Measurements from ENCODE around the gene GRAP2. TPM values are rescaled to one million over a fixed set of nuclear protein-coding genes. Genes with fewer than 3 reads are reported as not detected.

Gene GRAP2
- total and polyA plus RNA-seq, 2 of the 4 experiments (the other 2 are of a cell fraction) = not detected

DNA sequence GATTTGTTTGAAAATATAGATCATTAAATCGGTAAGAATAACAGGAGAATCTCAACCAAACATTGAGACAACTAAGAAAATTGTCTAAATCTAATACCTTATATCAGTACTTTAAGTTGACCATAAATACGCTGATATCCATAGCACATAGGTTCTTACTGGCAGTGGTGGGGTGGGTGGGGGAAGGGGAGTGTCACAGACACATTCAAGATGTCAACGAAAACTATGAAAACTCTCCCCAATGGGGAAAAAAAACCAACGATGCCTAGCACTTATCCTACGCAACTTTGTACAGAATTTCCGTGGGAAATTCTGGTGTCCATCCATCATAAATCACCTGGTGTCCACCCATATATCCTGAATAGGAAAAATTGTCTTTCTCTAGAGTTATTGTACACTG, 6.2 kb downstream of the GRAP2 start:
- Histone ChIP-seq H3K79me1 (ENCODE audit: low read depth in 1 of 2, low read length in 2 of 2) (no peaks in the 10 kb centered on the region), H2BK120ac (ENCODE audit: low read depth, low read length) (no peak overlapping the region), H2AK5ac (ENCODE audit: low read depth, low read length) (no peak overlapping the region), H2AK9ac (replicated peaks; ENCODE audit: low read depth, low read length, poor library complexity) (no peak overlapping the region), H3K9me1 (ENCODE audit: insufficient read depth, low read length) (no peaks in the 10 kb centered on the region), H2BK15ac (ENCODE audit: low read depth, low read length) (no peak overlapping the region), H3K9me3 (ENCODE audit: control insufficient read depth, insufficient read depth, low read length) (no peaks in the 10 kb centered on the region), H2AFZ (replicated peaks; ENCODE audit: low read length, poor library complexity) (no peak overlapping the region), H3K14ac (replicated peaks; ENCODE audit: low read depth, low read length) (no peak overlapping the region), H3K27me3 (ENCODE audit: control insufficient read depth, insufficient read depth, low read length) (peaks cover 33% of the 10 kb centered on the region), H3K36me3 (ENCODE audit: control insufficient read depth, insufficient read depth, low read length) (no peaks in the 10 kb centered on the region), H3K27ac (ENCODE audit: insufficient read depth, low read length) (no peak overlapping the region), H3K9ac (ENCODE audit: low read depth, low read length) (no peak overlapping the region), H3K4me3 (ENCODE audit: insufficient read depth, low read depth, low read length) (no peak overlapping the region), H3K56ac (ENCODE audit: extremely low read depth, insufficient read depth, low read length) (no peak overlapping the region), H3K4me2 (ENCODE audit: low read depth, low read length) (no peak overlapping the region), H3K4me1 (ENCODE audit: control insufficient read depth, insufficient read depth, low read length) (no peaks in the 10 kb centered on the region), H4K5ac (ENCODE audit: low read depth, low read length) (no peak overlapping the region), H3K18ac (ENCODE audit: low read depth, low read length) (no peak overlapping the region), H3K23ac (ENCODE audit: low read depth, low read length) (no peak overlapping the region), H4K91ac (ENCODE audit: insufficient read depth, low read depth, low read length) (no peak overlapping the region), H3K4ac (ENCODE audit: low read depth, low read length) (no peak overlapping the region), H4K20me1 (ENCODE audit: insufficient read depth, low read length) (no peaks in the 10 kb centered on the region), H2BK20ac (ENCODE audit: low read depth, low read length) (no peak overlapping the region), H4K8ac (ENCODE audit: low read depth in 2 of 2, low read length in 2 of 2) (no peak overlapping the region), H2BK5ac (ENCODE audit: low read depth, low read length, poor library complexity, severe bottlenecking) (no peak overlapping the region)
- no peak for ATAC-seq (ENCODE audit: low read depth)
- WGBS, 2 experiments (ENCODE audit: extremely low coverage in 2 of 2, insufficient read length in 1 of 2) = no CpG with 5 or more reads among the region's 6 CpGs
- CTCF ChIA-PET = no interaction called here
- in situ Hi-C loops (cut with MboI; ENCODE audit: low sequenced_read_pairs) = no loop called here
- DNase-seq = no peak
- POLR2A ChIA-PET (ENCODE audit: unreplicated experiment) = no interaction called here
- dilution Hi-C loops (cut with HindIII; ENCODE audit: low sequenced_read_pairs, unreplicated experiment) = no loop called here
- TF ChIP-seq CEBPB (IDR thresholded peaks at IDR 0.05; ENCODE audit: low read depth, low read length) (no peak), MAZ (IDR thresholded peaks at IDR 0.05; ENCODE audit: borderline replicate concordance, low read depth, low read length) (no peak), MAFK (IDR thresholded peaks at IDR 0.05; ENCODE audit: low read depth, low read length) (no peak), CHD1 (IDR thresholded peaks at IDR 0.05; ENCODE audit: low read depth, low read length) (no peak), NFE2L2 (IDR thresholded peaks at IDR 0.05; ENCODE audit: low read depth, low read length) (no peak), SMC3 (IDR thresholded peaks at IDR 0.05; ENCODE audit: low read depth, low read length) (no peak), FOS (IDR thresholded peaks at IDR 0.05; ENCODE audit: low read depth, low read length) (no peak), RAD21 (IDR thresholded peaks at IDR 0.05; ENCODE audit: low read length) (no peak), RCOR1 (IDR thresholded peaks at IDR 0.05; ENCODE audit: insufficient replicate concordance, low read length) (no peak), RFX5 (IDR thresholded peaks at IDR 0.05; ENCODE audit: low read depth, low read length) (no peak), MXI1 (IDR thresholded peaks at IDR 0.05; ENCODE audit: borderline replicate concordance, low read depth, low read length) (no peak), BHLHE40 (IDR thresholded peaks at IDR 0.05; ENCODE audit: low read depth, low read length) (no peak), POLR2A (IDR thresholded peaks at IDR 0.05; ENCODE audit: low read depth, low read length) (no peak)
- TF ChIP-seq, protein P1, sequence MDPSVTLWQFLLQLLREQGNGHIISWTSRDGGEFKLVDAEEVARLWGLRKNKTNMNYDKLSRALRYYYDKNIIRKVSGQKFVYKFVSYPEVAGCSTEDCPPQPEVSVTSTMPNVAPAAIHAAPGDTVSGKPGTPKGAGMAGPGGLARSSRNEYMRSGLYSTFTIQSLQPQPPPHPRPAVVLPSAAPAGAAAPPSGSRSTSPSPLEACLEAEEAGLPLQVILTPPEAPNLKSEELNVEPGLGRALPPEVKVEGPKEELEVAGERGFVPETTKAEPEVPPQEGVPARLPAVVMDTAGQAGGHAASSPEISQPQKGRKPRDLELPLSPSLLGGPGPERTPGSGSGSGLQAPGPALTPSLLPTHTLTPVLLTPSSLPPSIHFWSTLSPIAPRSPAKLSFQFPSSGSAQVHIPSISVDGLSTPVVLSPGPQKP (IDR thresholded peaks at IDR 0.05; ENCODE audit: borderline replicate concordance, low read depth, low read length) = no peak
- TF ChIP-seq, protein P2, sequence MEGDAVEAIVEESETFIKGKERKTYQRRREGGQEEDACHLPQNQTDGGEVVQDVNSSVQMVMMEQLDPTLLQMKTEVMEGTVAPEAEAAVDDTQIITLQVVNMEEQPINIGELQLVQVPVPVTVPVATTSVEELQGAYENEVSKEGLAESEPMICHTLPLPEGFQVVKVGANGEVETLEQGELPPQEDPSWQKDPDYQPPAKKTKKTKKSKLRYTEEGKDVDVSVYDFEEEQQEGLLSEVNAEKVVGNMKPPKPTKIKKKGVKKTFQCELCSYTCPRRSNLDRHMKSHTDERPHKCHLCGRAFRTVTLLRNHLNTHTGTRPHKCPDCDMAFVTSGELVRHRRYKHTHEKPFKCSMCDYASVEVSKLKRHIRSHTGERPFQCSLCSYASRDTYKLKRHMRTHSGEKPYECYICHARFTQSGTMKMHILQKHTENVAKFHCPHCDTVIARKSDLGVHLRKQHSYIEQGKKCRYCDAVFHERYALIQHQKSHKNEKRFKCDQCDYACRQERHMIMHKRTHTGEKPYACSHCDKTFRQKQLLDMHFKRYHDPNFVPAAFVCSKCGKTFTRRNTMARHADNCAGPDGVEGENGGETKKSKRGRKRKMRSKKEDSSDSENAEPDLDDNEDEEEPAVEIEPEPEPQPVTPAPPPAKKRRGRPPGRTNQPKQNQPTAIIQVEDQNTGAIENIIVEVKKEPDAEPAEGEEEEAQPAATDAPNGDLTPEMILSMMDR (conservative IDR thresholded peaks at IDR 0.05; ENCODE audit: low read depth, low read length) = no peak
- TF ChIP-seq, protein P3, sequence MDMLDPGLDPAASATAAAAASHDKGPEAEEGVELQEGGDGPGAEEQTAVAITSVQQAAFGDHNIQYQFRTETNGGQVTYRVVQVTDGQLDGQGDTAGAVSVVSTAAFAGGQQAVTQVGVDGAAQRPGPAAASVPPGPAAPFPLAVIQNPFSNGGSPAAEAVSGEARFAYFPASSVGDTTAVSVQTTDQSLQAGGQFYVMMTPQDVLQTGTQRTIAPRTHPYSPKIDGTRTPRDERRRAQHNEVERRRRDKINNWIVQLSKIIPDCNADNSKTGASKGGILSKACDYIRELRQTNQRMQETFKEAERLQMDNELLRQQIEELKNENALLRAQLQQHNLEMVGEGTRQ (IDR thresholded peaks at IDR 0.05; ENCODE audit: low read depth, low read length) = no peak
- no TSS peak for BruUV-seq (replicated peaks)
- intact Hi-C loops (cut with micrococcal nuclease) = no loop called here
